Neuronal stem cell (in vitro differentiated cells): ENCODE results near the gene KIF26B.
A peak's percentile ranks its signal among the peaks of the same experiment; 100 is the strongest.

Source experiments
- DNase-seq: peaks from one replicate; pipeline ENCODE4 v3.0.0-alpha.2; 2013; ENCODE audit warnings: low spot score
- H2AFZ ChIP-seq: one replicate; pipeline ENCODE4 v1.6.1; 2013; ENCODE audit warnings: mild to moderate bottlenecking, low read length, inconsistent platforms
- H2AK5ac ChIP-seq: 2 replicates; pipeline ENCODE4 v1.6.1; 2013; ENCODE audit warnings: low read depth, mild to moderate bottlenecking, inconsistent platforms, low read length, moderate library complexity, mixed read lengths
- H2BK120ac ChIP-seq: 2 replicates; pipeline ENCODE4 v1.6.1; 2013; ENCODE audit warnings: low read depth, mild to moderate bottlenecking, inconsistent platforms, low read length, moderate library complexity, mixed read lengths
- H2BK12ac ChIP-seq: one replicate; pipeline ENCODE4 v1.6.1; 2013; ENCODE audit warnings: low read length, inconsistent platforms
- H2BK15ac ChIP-seq: 2 replicates; pipeline ENCODE4 v1.6.1; 2013; ENCODE audit warnings: mild to moderate bottlenecking, low read length, inconsistent platforms, mixed read lengths
- H2BK5ac ChIP-seq: one replicate; pipeline ENCODE4 v1.6.1; 2013; ENCODE audit warnings: inconsistent platforms, mild to moderate bottlenecking, low read length, moderate library complexity
- H3K14ac ChIP-seq: one replicate; pipeline ENCODE4 v1.6.1; 2013; ENCODE audit warnings: low read length, inconsistent platforms
- H3K18ac ChIP-seq: 2 replicates; pipeline ENCODE4 v1.6.1; 2013; ENCODE audit warnings: low read length, inconsistent platforms
- H3K23ac ChIP-seq: 2 replicates; pipeline ENCODE4 v1.6.1; 2013; ENCODE audit warnings: low read depth, mild to moderate bottlenecking, mixed read lengths, low read length, inconsistent platforms; ENCODE audit not compliant: poor library complexity
- H3K27ac ChIP-seq: replicated peaks from 3 replicates; pipeline ENCODE4 v1.5.1; 2013; ENCODE audit warnings: low read length, inconsistent platforms
- H3K27me3 ChIP-seq, 3 experiments: 2 replicates each; pipeline ENCODE4 v1.6.1; 2013; ENCODE audit warnings: low read length in 3 of 3, mild to moderate bottlenecking in 2 of 3, inconsistent platforms in 1 of 3, low read depth in 1 of 3, mixed read lengths in 1 of 3, moderate library complexity in 1 of 3; ENCODE audit not compliant: control insufficient read depth in 3 of 3, insufficient read depth in 3 of 3
- H3K36me3 ChIP-seq, 2 donors: replicated peaks in 1 of 2; 2 replicates each; pipeline ENCODE4 v1.6.1; 2013; ENCODE audit warnings: low read length in 2 of 2; ENCODE audit not compliant: control insufficient read depth in 2 of 2, insufficient read depth in 2 of 2
- H3K4ac ChIP-seq: 2 replicates; pipeline ENCODE4 v1.6.1; 2013; ENCODE audit warnings: inconsistent platforms, mild to moderate bottlenecking, low read length, moderate library complexity
- H3K4me1 ChIP-seq, 2 donors: 1 replicate in 1 of 2; 2 replicates in 1 of 2; pipeline ENCODE4 v1.6.1; 2013; ENCODE audit warnings: low read length in 2 of 2, low read depth in 1 of 2; ENCODE audit not compliant: control insufficient read depth in 2 of 2, insufficient read depth in 1 of 2
- H3K4me2 ChIP-seq: one replicate; pipeline ENCODE4 v1.6.1; 2013; ENCODE audit warnings: mild to moderate bottlenecking, low read length, inconsistent platforms; ENCODE audit not compliant: insufficient read depth, poor library complexity, severe bottlenecking
- H3K4me3 ChIP-seq, 2 donors: 2 replicates each; pipeline ENCODE4 v1.5.1; 2013; ENCODE audit warnings: low read length in 2 of 2, mild to moderate bottlenecking in 2 of 2, inconsistent platforms in 1 of 2, moderate library complexity in 1 of 2
- H3K79me1 ChIP-seq: one replicate; pipeline ENCODE4 v1.6.1; 2013; ENCODE audit warnings: low read depth, mild to moderate bottlenecking, inconsistent platforms, low read length, moderate library complexity
- H3K9ac ChIP-seq: one replicate; pipeline ENCODE4 v1.6.1; 2013; ENCODE audit warnings: mild to moderate bottlenecking, low read depth, low read length, inconsistent platforms; ENCODE audit not compliant: poor library complexity
- H3K9me3 ChIP-seq, 2 donors: replicated peaks in 1 of 2; 2 replicates each; pipeline versions ENCODE3 to v1.6.1; 2013; ENCODE audit warnings: low read length in 2 of 2, mild to moderate bottlenecking in 2 of 2, inconsistent platforms in 1 of 2, low read depth in 1 of 2, mixed read lengths in 1 of 2, moderate library complexity in 1 of 2; ENCODE audit not compliant: control insufficient read depth in 2 of 2, insufficient read depth in 1 of 2
- H4K8ac ChIP-seq: one replicate; pipeline ENCODE4 v1.6.1; 2013; ENCODE audit warnings: low read depth, mild to moderate bottlenecking, inconsistent platforms, low read length, moderate library complexity
- H4K91ac ChIP-seq: one replicate; pipeline ENCODE4 v1.6.1; 2013; ENCODE audit warnings: low read length, low read depth, mild to moderate bottlenecking, inconsistent platforms; ENCODE audit not compliant: poor library complexity
- WGBS, 2 donors: extraction: QIAGEN DNeasy Blood & Tissue Kit; methylation state at CpG; one replicate each; pipeline ENCODE4 v1.1.7; 2013; ENCODE audit warnings: missing lambda C conversion rate in 2 of 2, mixed read lengths in 1 of 2; ENCODE audit not compliant: insufficient read length in 2 of 2, insufficient replicate concordance in 1 of 2; ENCODE audit errors: extremely low coverage in 2 of 2; 5-methylcytosine and 5-hydroxymethylcytosine counted together

KIF26B gene

GRCh38 chr1:245407983-245408382 lies 253.2 kb downstream of the KIF26B start:
- peaks cover 8 to 11% of the 10 kb centered on the region in 2 donors for H3K4me1 ChIP-seq
- no peak overlapping the region for H3K14ac ChIP-seq
- no peak overlapping the region for H2AFZ ChIP-seq
- H2BK120ac ChIP-seq = no peak overlapping the region
- WGBS, 2 donors = no CpG with 5 or more reads among the region's 2 CpGs
- H2BK15ac ChIP-seq = no peak overlapping the region
- H3K4me2 ChIP-seq = no peak overlapping the region
- peaks cover 0 to 4% of the 10 kb centered on the region in 2 donors for H3K9me3 ChIP-seq
- no peaks in the 10 kb centered on the region for H3K27me3 ChIP-seq
- no peaks in the 10 kb centered on the region for H3K36me3 ChIP-seq
- no peak overlapping the region for H2BK5ac ChIP-seq
- H3K18ac ChIP-seq = peak overlapping the region; percentile 33
- H3K9ac ChIP-seq = peak overlapping the region; percentile 72
- H2AK5ac ChIP-seq = no peak overlapping the region
- no peaks in the 10 kb centered on the region for H3K79me1 ChIP-seq
- H4K8ac ChIP-seq = no peak overlapping the region
- H4K91ac ChIP-seq = no peak overlapping the region
- no peak overlapping the region for H3K4me3 ChIP-seq
- H3K4ac ChIP-seq = no peak overlapping the region
- no peak overlapping the region for H3K23ac ChIP-seq
- peak overlapping the region; percentile 76 for H2BK12ac ChIP-seq
- DNase-seq = no peak
- H3K27ac ChIP-seq = no peak overlapping the region

GRCh38 chr1:245409341-245410195 lies 254.8 kb downstream of the KIF26B start:
- H3K4ac ChIP-seq = no peak overlapping the region
- no CpG with 5 or more reads among the region's 9 CpGs for WGBS, 2 donors
- peak overlapping the region; percentile 61 for H3K18ac ChIP-seq
- H2BK120ac ChIP-seq = no peak overlapping the region
- no peak overlapping the region for H2BK15ac ChIP-seq
- no peak overlapping the region for H2AK5ac ChIP-seq
- H4K8ac ChIP-seq = no peak overlapping the region
- peaks cover 7% of the 10 kb centered on the region in 2 donors for H3K4me1 ChIP-seq
- no peak overlapping the region for H2BK12ac ChIP-seq
- H3K27ac ChIP-seq = no peak overlapping the region
- no peak for DNase-seq
- H2BK5ac ChIP-seq = no peak overlapping the region
- H3K9me3 ChIP-seq = peaks cover 0 to 4% of the 10 kb centered on the region in 2 donors
- no peak overlapping the region for H3K23ac ChIP-seq
- no peak overlapping the region for H4K91ac ChIP-seq
- no peak overlapping the region for H2AFZ ChIP-seq
- H3K14ac ChIP-seq = no peak overlapping the region
- no peak overlapping the region for H3K4me2 ChIP-seq
- H3K79me1 ChIP-seq = no peaks in the 10 kb centered on the region
- no peak overlapping the region for H3K9ac ChIP-seq
- H3K4me3 ChIP-seq = no peak overlapping the region
- H3K27me3 ChIP-seq = no peaks in the 10 kb centered on the region
- H3K36me3 ChIP-seq = no peaks in the 10 kb centered on the region

- Histone ChIP-seq H3K4ac (no peak overlapping the region), H3K9ac (no peak overlapping the region), H3K4me1 (peaks cover 2 to 7% of the 10 kb centered on the region in 2 donors), H2BK120ac (no peak overlapping the region), H2AK5ac (no peak overlapping the region), H3K36me3 (no peaks in the 10 kb centered on the region), H4K8ac (no peak overlapping the region), H2BK12ac (no peak overlapping the region), H3K14ac (no peak overlapping the region), H3K27ac (no peak overlapping the region), H3K9me3 (no peaks in the 10 kb centered on the region), H3K79me1 (no peaks in the 10 kb centered on the region), H3K23ac (no peak overlapping the region), H4K91ac (no peak overlapping the region), H2BK15ac (no peak overlapping the region), H3K4me3 (no peak overlapping the region), H2BK5ac (no peak overlapping the region), H2AFZ (no peak overlapping the region), H3K18ac (no peak overlapping the region), H3K27me3 (no peaks in the 10 kb centered on the region), H3K4me2 (no peak overlapping the region)
- no peak for DNase-seq
- no CpG with 5 or more reads among the region's 14 CpGs for WGBS, 2 donors
Measured at GRCh38 chr1:245411245-245412036, 256.7 kb downstream of the KIF26B start.

GRCh38 chr1:245412306-245412705 lies 257.5 kb downstream of the KIF26B start:
- H3K9ac ChIP-seq = no peak overlapping the region
- H2BK12ac ChIP-seq = no peak overlapping the region
- no peak overlapping the region for H4K8ac ChIP-seq
- H3K27me3 ChIP-seq = no peaks in the 10 kb centered on the region
- H2BK5ac ChIP-seq = no peak overlapping the region
- peaks cover 2 to 7% of the 10 kb centered on the region in 2 donors for H3K4me1 ChIP-seq
- no peak overlapping the region for H3K4me3 ChIP-seq
- H4K91ac ChIP-seq = no peak overlapping the region
- H3K27ac ChIP-seq = no peak overlapping the region
- H2BK120ac ChIP-seq = no peak overlapping the region
- H3K4ac ChIP-seq = no peak overlapping the region
- H3K79me1 ChIP-seq = no peaks in the 10 kb centered on the region
- no peak overlapping the region for H2BK15ac ChIP-seq
- H3K4me2 ChIP-seq = no peak overlapping the region
- no peak overlapping the region for H3K18ac ChIP-seq
- no peak overlapping the region for H3K23ac ChIP-seq
- H3K36me3 ChIP-seq = no peaks in the 10 kb centered on the region
- H3K9me3 ChIP-seq = no peaks in the 10 kb centered on the region
- H3K14ac ChIP-seq = no peak overlapping the region
- peak overlapping the region; percentile 1 for H2AFZ ChIP-seq
- WGBS, 2 donors = no CpG with 5 or more reads among the region's 5 CpGs
- DNase-seq = no peak
- H2AK5ac ChIP-seq = no peak overlapping the region
